GM12878 (cell line): ENCODE results near the gene CASTOR1. TPM values are rescaled to one million over a fixed set of nuclear protein-coding genes. Genes with fewer than 3 reads are reported as not detected.

Experiments used
- ATAC-seq: fragments of 200-7000 bp; cut with Tn5 transposase; 3 replicates; pipeline ENCODE4 v1.9.1; 2020; ENCODE audit warnings: mild to moderate bottlenecking, moderate library complexity
- BruUV-seq: library from RNA; stranded (reverse); fragments of 400-500 nt; replicated peaks from 2 replicates; lab custom pipeline; 2021; lab: Mats Ljungman, UMichigan
- CTCF ChIA-PET: fragments of 300-600 bp; sonication (Branson Sonifier 250); formaldehyde crosslinking; extraction: SDS; loops from one replicate; lab custom pipeline; 2021; ENCODE audit warnings: inconsistent platforms; lab: Yijun Ruan, JAX
- POLR2A ChIA-PET: fragments of 350-600 bp; formaldehyde crosslinking; extraction: SDS; loops from one replicate; lab custom pipeline; 2021; ENCODE audit warnings: inconsistent platforms; lab: Charles Lee
- RAD21 ChIA-PET: fragments of 300-600 bp; sonication (Branson Sonifier 250); formaldehyde crosslinking; loops from one replicate; lab custom pipeline; 2023; ENCODE audit warnings: antibody characterized with exemption; ENCODE audit not compliant: unreplicated experiment; lab: Charles Lee
- SMC1A ChIA-PET: fragments of 300-600 bp; sonication (Branson Sonifier 250); formaldehyde crosslinking; loops from one replicate; lab custom pipeline; 2023; ENCODE audit not compliant: unreplicated experiment, uncharacterized antibody; lab: Charles Lee
- DNase-seq: peaks from one replicate; pipeline ENCODE4 v3.0.0-alpha.2; 2011; ENCODE audit warnings: low read depth, low spot score
- FAIRE-seq: peaks from 3 replicates; lab custom pipeline; 2011; peaks lifted over from hg19 to GRCh38; lab: Jason Lieb, UNC
- H2AFZ ChIP-seq: 2 replicates; pipeline ENCODE4 v1.6.0; 2011; ENCODE audit warnings: low read depth, low read length, control low read depth; ENCODE audit not compliant: control insufficient read depth
- H3K27ac ChIP-seq: 2 replicates; pipeline ENCODE4 v1.5.1; 2011; ENCODE audit warnings: control low read depth; ENCODE audit not compliant: control insufficient read depth, insufficient read depth
- H3K27me3 ChIP-seq, 2 experiments: replicated peaks in 1 of 2; 2 replicates each; pipeline versions ENCODE4 v1.6.0 to v1.6.1; 2011; ENCODE audit warnings: low read length in 1 of 2; ENCODE audit not compliant: control insufficient read depth in 2 of 2, insufficient read depth in 2 of 2
- H3K36me3 ChIP-seq, 2 experiments: 2 replicates each; pipeline ENCODE4 v1.5.1; 2011; ENCODE audit warnings: low read length in 1 of 2; ENCODE audit not compliant: control insufficient read depth in 2 of 2, insufficient read depth in 2 of 2
- H3K4me1 ChIP-seq: 2 replicates; pipeline ENCODE4 v1.6.1; 2011; ENCODE audit warnings: mild to moderate bottlenecking, low read length, moderate library complexity, mixed read lengths; ENCODE audit not compliant: control insufficient read depth, insufficient read depth
- H3K4me2 ChIP-seq: 2 replicates; pipeline ENCODE4 v1.6.0; 2011; ENCODE audit warnings: control low read depth; ENCODE audit not compliant: control insufficient read depth, insufficient read depth
- H3K4me3 ChIP-seq: fragments of 200-600 bp; sonication (generic); 2 replicates; pipeline ENCODE4 v1.5.1; 2016
- H3K79me2 ChIP-seq: 2 replicates; pipeline ENCODE4 v1.6.0; 2011; ENCODE audit warnings: low read length; ENCODE audit not compliant: control insufficient read depth, insufficient read depth
- H3K9ac ChIP-seq: 2 replicates; pipeline ENCODE4 v1.8.0; 2011; ENCODE audit warnings: low read length, control low read depth, mixed read lengths; ENCODE audit not compliant: control insufficient read depth, insufficient read depth
- H3K9me3 ChIP-seq: replicated peaks from 3 replicates; pipeline ENCODE4 v1.5.1; 2011; ENCODE audit warnings: mild to moderate bottlenecking, low read length; ENCODE audit not compliant: control insufficient read depth, insufficient read depth
- H4K20me1 ChIP-seq: 2 replicates; pipeline ENCODE4 v1.6.0; 2011; ENCODE audit not compliant: control insufficient read depth, insufficient read depth
- CUX1 ChIP-seq: IDR thresholded peaks from 2 replicates; pipeline ENCODE4 v1.6.1; 2012; ENCODE audit warnings: improper control_type of control experiment, low read depth, low read length; ENCODE audit not compliant: insufficient replicate concordance
- SUZ12 ChIP-seq: fragments of 200-600 bp; sonication (generic); IDR thresholded peaks from one replicate; pipeline ENCODE4 v1.6.1; 2018; ENCODE audit warnings: antibody characterized with exemption, mild to moderate bottlenecking; ENCODE audit not compliant: unreplicated experiment
- WGBS: methylation state at CpG from one replicate; pipeline ENCODE4 v1.1.6; 2016; ENCODE audit warnings: low lambda C conversion rate; ENCODE audit not compliant: insufficient replicate concordance, insufficient coverage; ENCODE audit errors: missing lambda C conversion rate; 5-methylcytosine and 5-hydroxymethylcytosine counted together
- in situ Hi-C: fragments of 300-500 bp; cut with MboI; formaldehyde crosslinking; loops from 9 replicates; pipeline ENCODE4 v1.14.3; 2018; ENCODE audit warnings: mixed read lengths
- intact Hi-C: fragments of 100-400 bp; cut with micrococcal nuclease; formaldehyde crosslinking; loops from one replicate; pipeline ENCODE4 v1.14.2; 2022; ENCODE audit not compliant: unreplicated experiment
- polyA plus RNA-seq, 11 experiments: library from polyadenylated mRNA; depleted of rRNA in 4 of 11; unstranded in 6 of 11; stranded (reverse) in 5 of 11; fragments of >200 nt; fragmentation: Nextera tagmentation in 4 of 11; fragmentation: Illumina TruSeq in 1 of 11; extraction: Ambion mirVana in 4 of 11; extraction: Trizol in 1 of 11; gene quantifications; 1 replicate in 1 of 11; 2 replicates in 10 of 11; pipeline versions ENCODE4 v1.2.1 to v1.2.3, GENCODE V29; 2011 to 2016; ENCODE audit warnings: inconsistent platforms in 2 of 11, missing spikeins in 2 of 11, low read depth in 1 of 11
- total RNA-seq, 4 experiments: library from RNA; depleted of rRNA in 3 of 4; stranded (reverse); fragments of >200 nt in 3 of 4; fragmentation: Illumina TruSeq in 1 of 4; extraction: Trizol in 1 of 4; gene quantifications; 2 replicates each; pipeline versions ENCODE4 v1.2.1 to v1.2.3, GENCODE V29; 2013 to 2021

The CASTOR1 gene
- total and polyA plus RNA-seq, 10 of the 15 experiments (the other 5 are each of a cell fraction or from before 2014, with no cell fraction given): 0.31 to 9.1 (median 3.3) TPM

GRCh38 chr22:30293026-30293425 lies 3.7 kb upstream of the CASTOR1 start (continued):
- no peak for TF ChIP-seq CUX1

GRCh38 chr22:30292069-30292970 lies 3.0 kb upstream of the CASTOR1 start:
- POLR2A ChIA-PET: no interaction called here
- BruUV-seq: no TSS peak
- intact Hi-C loops: no loop called here
- CTCF ChIA-PET: interaction anchor here (0.6 to 10.5 kb wide), 3 partner anchors 16 to 93 kb away, joined by 3 to 436 read pairs (median 177); partner anchors contain the start of gene RNF215
- in situ Hi-C loops: no loop called here
- Histone ChIP-seq H3K27me3 (no peaks in the 10 kb centered on the region), H4K20me1 (no peaks in the 10 kb centered on the region), H3K36me3 (peaks cover 5 to 26% of the 10 kb centered on the region in 2 experiments; a peak in 3 of 4 replicates), H3K4me1 (peaks cover 25% of the 10 kb centered on the region), H3K4me3 (no peak overlapping the region), H3K79me2 (no peaks in the 10 kb centered on the region), H3K27ac (no peak overlapping the region), H3K9me3 (no peaks in the 10 kb centered on the region), H2AFZ (no peak overlapping the region), H3K9ac (no peak overlapping the region), H3K4me2 (no peak overlapping the region)
- RAD21 ChIA-PET: interaction anchor here (2.0 to 6.2 kb wide), 4 partner anchors 9 to 97 kb away, joined by 5 to 277 read pairs (median 103); partner anchors contain the start of genes RNF215 and TBC1D10A
- TF ChIP-seq SUZ12: no peak
- SMC1A ChIA-PET: interaction anchor here (6.7 to 7.9 kb wide), 2 partner anchors 14 to 34 kb away, joined by 84 to 100 read pairs; partner anchors contain the start of gene TBC1D10A
- WGBS: 56% methylated on average over 14 of the region's 18 CpGs
- ATAC-seq (no peak), FAIRE-seq (no peak), DNase-seq (no peak)
